HL-60 (cell line): Measurements from ENCODE around the gene HSPA1A.

Experiments used
- CTCF ChIP-seq: IDR thresholded peaks from one replicate; pipeline ENCODE4 v1.5.1; 2011; ENCODE audit warnings: low read length, control low read depth, inconsistent platforms; ENCODE audit not compliant: insufficient read depth
- POLR2AphosphoS5 ChIP-seq: IDR thresholded peaks from 2 replicates; pipeline ENCODE4 v1.6.1; 2012; ENCODE audit warnings: low read depth

DNA sequence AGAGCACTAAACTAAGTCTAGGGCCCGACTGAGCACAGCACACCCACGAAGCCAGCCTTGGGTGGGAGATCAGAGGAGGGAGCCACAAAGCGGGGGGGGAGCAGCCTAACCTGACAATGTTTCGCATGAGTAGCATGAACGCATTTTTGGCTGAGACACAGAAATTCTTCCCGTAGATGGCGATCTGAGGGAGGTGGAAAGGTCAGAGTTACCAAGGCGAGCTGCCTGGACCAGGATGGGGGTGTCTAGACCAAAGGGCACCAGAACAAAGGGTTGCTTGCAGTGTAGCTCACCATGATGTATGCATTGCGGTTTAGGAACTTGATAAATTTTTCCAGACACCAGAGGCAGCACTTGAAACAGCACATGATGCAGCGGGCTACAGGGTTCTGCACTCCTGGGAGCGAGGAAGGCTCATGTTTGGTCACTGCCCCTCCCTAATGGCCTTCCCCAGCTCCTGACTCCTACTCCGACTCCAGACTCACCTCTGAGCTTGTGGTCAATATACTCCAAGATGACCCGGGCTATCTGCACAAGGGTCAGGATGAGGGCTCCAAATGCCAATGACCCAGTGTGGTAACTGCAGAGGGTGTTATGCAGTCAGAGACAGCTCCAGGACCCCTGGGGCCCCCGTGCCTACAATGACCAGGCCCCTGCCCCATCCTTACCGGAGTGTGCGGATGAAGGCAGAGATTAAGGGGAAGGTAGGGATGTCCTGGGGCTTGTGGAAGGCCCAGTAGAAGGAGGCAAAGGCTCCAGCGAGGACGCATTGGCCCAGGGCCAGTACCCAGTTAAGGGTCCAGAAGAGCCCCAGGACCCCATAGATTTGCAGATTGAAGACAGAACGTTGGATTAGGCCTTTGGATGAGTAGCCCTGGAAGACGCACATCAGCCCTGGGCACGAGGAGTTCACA lies 50.1 kb downstream of the HSPA1A start:
- TF ChIP-seq CTCF (no peak), POLR2AphosphoS5 (no peak)
